Astrocyte (in vitro differentiated cells and primary cell): ENCODE data around the gene SAP30BP. TPM values are rescaled to one million over a fixed set of nuclear protein-coding genes. Genes with fewer than 3 reads are reported as not detected.

Experiments
- DNase-seq: peaks from one replicate; pipeline ENCODE4 v3.0.0-alpha.2; 2010; ENCODE audit warnings: low read depth
- FAIRE-seq: peaks from 2 replicates; lab custom pipeline; 2011; peaks lifted over from hg19 to GRCh38; lab: Jason Lieb, UNC
- H2AFZ ChIP-seq: 2 replicates; pipeline ENCODE4 v1.6.0; 2012; ENCODE audit warnings: low read depth, low read length, inconsistent platforms
- H3K27ac ChIP-seq: 2 replicates; pipeline ENCODE4 v1.5.1; 2011; ENCODE audit warnings: low read depth, low read length, inconsistent platforms
- H3K27me3 ChIP-seq: 2 replicates; pipeline ENCODE4 v1.6.0; 2011; ENCODE audit warnings: low read length, inconsistent platforms; ENCODE audit not compliant: insufficient read depth
- H3K36me3 ChIP-seq: 2 replicates; pipeline ENCODE4 v1.5.1; 2011; ENCODE audit warnings: low read length, inconsistent platforms; ENCODE audit not compliant: insufficient read depth
- H3K4me1 ChIP-seq: 2 replicates; pipeline ENCODE4 v1.5.1; 2011; ENCODE audit warnings: low read length, inconsistent platforms; ENCODE audit not compliant: insufficient read depth
- H3K4me2 ChIP-seq: 2 replicates; pipeline ENCODE4 v1.6.0; 2012; ENCODE audit warnings: low read length, inconsistent platforms
- H3K4me3 ChIP-seq: 2 replicates; pipeline ENCODE4 v1.5.1; 2011; ENCODE audit warnings: low read depth, mild to moderate bottlenecking, low read length, inconsistent platforms; ENCODE audit not compliant: insufficient read depth
- H3K79me2 ChIP-seq: 2 replicates; pipeline ENCODE4 v1.6.0; 2012; ENCODE audit warnings: mild to moderate bottlenecking, low read length, inconsistent platforms; ENCODE audit not compliant: insufficient read depth
- H3K9ac ChIP-seq: 2 replicates; pipeline ENCODE4 v1.6.0; 2012; ENCODE audit warnings: mild to moderate bottlenecking, low read length, inconsistent platforms
- H3K9me3 ChIP-seq: 2 replicates; pipeline ENCODE4 v1.5.1; 2012; ENCODE audit warnings: low read depth, mild to moderate bottlenecking, low read length, inconsistent platforms; ENCODE audit not compliant: insufficient read depth
- H4K20me1 ChIP-seq: 2 replicates; pipeline ENCODE4 v1.6.0; 2012; ENCODE audit warnings: low read length, inconsistent platforms; ENCODE audit not compliant: insufficient read depth
- H3K27ac Mint-ChIP-seq: one replicate; pipeline ENCODE4 v1.8.0; 2021; ENCODE audit warnings: mild to moderate bottlenecking, mixed read lengths; ENCODE audit not compliant: unreplicated experiment
- H3K27me3 Mint-ChIP-seq: one replicate; pipeline ENCODE4 v1.8.0; 2021; ENCODE audit warnings: low read depth, mixed read lengths; ENCODE audit not compliant: unreplicated experiment
- H3K36me3 Mint-ChIP-seq: one replicate; pipeline ENCODE4 v1.8.0; 2021; ENCODE audit warnings: low read depth, mixed read lengths; ENCODE audit not compliant: unreplicated experiment
- H3K4me1 Mint-ChIP-seq: one replicate; pipeline ENCODE4 v1.8.0; 2021; ENCODE audit warnings: low read depth, mixed read lengths; ENCODE audit not compliant: unreplicated experiment
- H3K4me3 Mint-ChIP-seq: one replicate; pipeline ENCODE4 v1.8.0; 2021; ENCODE audit warnings: mild to moderate bottlenecking, moderate library complexity, mixed read lengths; ENCODE audit not compliant: unreplicated experiment
- H3K9me3 Mint-ChIP-seq: one replicate; pipeline ENCODE4 v1.8.0; 2021; ENCODE audit warnings: mild to moderate bottlenecking, mixed read lengths; ENCODE audit not compliant: unreplicated experiment
- EZH2 ChIP-seq: IDR thresholded peaks from 2 replicates; pipeline ENCODE4 v1.6.1; 2012; ENCODE audit warnings: mild to moderate bottlenecking, low read length, inconsistent platforms; ENCODE audit not compliant: insufficient read depth
- total RNA-seq: library from RNA; stranded (reverse); gene quantifications from 2 replicates; pipeline ENCODE4 v1.2.1, GENCODE V29; 2021
- TF ChIP-seq, protein P1 (sequence below): IDR thresholded peaks from 2 replicates; pipeline ENCODE4 v1.5.1; 2011; ENCODE audit warnings: low read depth, mild to moderate bottlenecking, inconsistent platforms, low read length, moderate library complexity; ENCODE audit not compliant: insufficient read depth

Gene SAP30BP
- total RNA-seq, 1 donor from 2014 or later: 99.2 TPM

DNA sequence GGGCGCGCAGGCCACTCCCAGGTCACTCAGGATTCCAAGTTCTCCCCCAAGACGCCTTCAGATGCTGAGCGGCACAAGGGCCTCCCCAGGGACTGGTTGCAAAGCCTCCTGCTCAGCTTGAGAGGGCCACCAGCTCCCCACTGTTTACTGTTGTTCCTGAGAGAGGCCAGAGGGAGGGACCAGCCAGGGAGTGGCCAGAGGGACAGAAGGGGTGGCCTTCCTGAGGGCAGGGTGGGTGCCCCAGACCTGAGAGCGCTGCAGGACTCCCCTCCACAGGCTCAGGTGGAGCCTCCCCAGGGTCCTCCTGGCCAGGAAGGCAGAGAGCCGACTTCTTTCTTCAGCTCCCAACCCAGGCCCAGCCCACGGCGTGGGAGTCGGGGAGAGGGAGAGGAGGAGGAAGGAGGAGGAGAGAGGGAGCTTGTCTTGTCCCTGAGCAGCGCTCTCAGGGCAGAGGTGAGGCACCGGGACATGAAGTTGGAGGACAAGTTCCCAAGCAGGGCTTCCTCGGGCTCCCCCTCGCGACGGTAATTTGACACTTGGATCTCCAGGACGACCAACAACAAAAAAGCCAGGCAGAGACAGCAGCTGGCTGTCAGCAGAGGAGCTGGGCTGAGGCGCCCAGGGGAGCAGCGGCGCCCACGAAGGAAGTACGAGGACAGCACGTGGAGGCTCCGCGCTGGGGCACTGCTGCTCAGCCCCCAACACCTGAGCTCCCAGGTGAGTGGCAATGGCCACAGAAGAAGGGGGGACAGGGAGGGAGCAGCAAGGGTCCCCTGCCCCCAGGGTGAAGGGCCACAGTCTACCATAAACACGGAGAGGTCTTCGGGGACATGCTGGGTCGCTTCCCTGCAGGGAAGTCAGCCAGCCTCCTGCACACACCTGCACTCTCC lies 33.4 kb upstream of the SAP30BP start:
- Histone ChIP-seq H3K4me1 (peaks cover 13% of the 10 kb centered on the region), H3K4me3 (no peak overlapping the region), H3K4me2 (peak overlapping the region; percentile 74), H3K9me3 (no peaks in the 10 kb centered on the region), H3K27ac (peak overlapping the region; percentile 55), H2AFZ (peak overlapping the region; percentile 54), H4K20me1 (peaks cover 7% of the 10 kb centered on the region), H3K36me3 (no peaks in the 10 kb centered on the region), H3K79me2 (no peaks in the 10 kb centered on the region), H3K27me3 (no peaks in the 10 kb centered on the region), H3K9ac (peak overlapping the region; percentile 45)
- H3K27me3 Mint-ChIP-seq: no peaks in the 10 kb centered on the region
- FAIRE-seq: peak; percentile 43
- peak; percentile 74 for DNase-seq
- peak overlapping the region; percentile 5 for H3K4me3 Mint-ChIP-seq
- H3K27ac Mint-ChIP-seq: peak overlapping the region; percentile 78
- TF ChIP-seq EZH2: no peak
- TF ChIP-seq, protein P1, sequence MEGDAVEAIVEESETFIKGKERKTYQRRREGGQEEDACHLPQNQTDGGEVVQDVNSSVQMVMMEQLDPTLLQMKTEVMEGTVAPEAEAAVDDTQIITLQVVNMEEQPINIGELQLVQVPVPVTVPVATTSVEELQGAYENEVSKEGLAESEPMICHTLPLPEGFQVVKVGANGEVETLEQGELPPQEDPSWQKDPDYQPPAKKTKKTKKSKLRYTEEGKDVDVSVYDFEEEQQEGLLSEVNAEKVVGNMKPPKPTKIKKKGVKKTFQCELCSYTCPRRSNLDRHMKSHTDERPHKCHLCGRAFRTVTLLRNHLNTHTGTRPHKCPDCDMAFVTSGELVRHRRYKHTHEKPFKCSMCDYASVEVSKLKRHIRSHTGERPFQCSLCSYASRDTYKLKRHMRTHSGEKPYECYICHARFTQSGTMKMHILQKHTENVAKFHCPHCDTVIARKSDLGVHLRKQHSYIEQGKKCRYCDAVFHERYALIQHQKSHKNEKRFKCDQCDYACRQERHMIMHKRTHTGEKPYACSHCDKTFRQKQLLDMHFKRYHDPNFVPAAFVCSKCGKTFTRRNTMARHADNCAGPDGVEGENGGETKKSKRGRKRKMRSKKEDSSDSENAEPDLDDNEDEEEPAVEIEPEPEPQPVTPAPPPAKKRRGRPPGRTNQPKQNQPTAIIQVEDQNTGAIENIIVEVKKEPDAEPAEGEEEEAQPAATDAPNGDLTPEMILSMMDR: peak; percentile 63
- peaks cover 6% of the 10 kb centered on the region for H3K36me3 Mint-ChIP-seq
- H3K4me1 Mint-ChIP-seq: peaks cover 6% of the 10 kb centered on the region
- H3K9me3 Mint-ChIP-seq: no peaks in the 10 kb centered on the region

DNA sequence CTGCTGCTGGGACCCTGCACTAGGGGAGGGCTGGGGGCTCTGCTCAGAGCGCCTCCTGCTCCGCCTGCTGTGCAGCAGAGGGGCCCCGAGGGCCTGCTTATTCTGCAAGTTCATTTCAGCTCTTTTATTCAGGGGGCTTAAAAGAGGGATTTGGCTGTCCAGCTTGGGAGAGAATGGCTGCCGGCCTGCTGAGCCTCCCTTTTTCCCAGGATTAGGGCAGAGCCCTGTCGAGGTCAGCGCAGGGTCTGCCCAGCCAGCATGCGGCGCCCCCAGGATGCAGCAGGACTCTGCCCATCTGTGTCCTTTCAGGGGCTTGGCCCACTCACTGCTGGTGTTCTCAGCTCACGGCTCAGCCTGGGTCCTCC lies 32.8 kb upstream of the SAP30BP start:
- Histone ChIP-seq H3K4me1 (peaks cover 13% of the 10 kb centered on the region), H3K27ac (no peak overlapping the region), H3K9ac (peak overlapping the region; percentile 15), H3K9me3 (no peaks in the 10 kb centered on the region), H3K36me3 (no peaks in the 10 kb centered on the region), H3K27me3 (no peaks in the 10 kb centered on the region), H3K4me3 (no peak overlapping the region), H4K20me1 (peaks cover 7% of the 10 kb centered on the region), H3K4me2 (peak overlapping the region; percentile 74), H3K79me2 (no peaks in the 10 kb centered on the region), H2AFZ (no peak overlapping the region)
- Mint-ChIP-seq H3K9me3 (no peaks in the 10 kb centered on the region), H3K4me1 (peaks cover 6% of the 10 kb centered on the region), H3K27ac (no peak overlapping the region), H3K36me3 (peaks cover 6% of the 10 kb centered on the region), H3K4me3 (no peak overlapping the region), H3K27me3 (no peaks in the 10 kb centered on the region)
- FAIRE-seq (no peak), DNase-seq (no peak)
- TF ChIP-seq, protein P1: no peak
- no peak for TF ChIP-seq EZH2
